CD4-positive, alpha-beta T cell treated with Interleukin-15 for 1 hour (primary cell): ENCODE results near the gene MTSS2.

ENCODE experiments used
- DNase-seq: peaks from one replicate; pipeline ENCODE4 v3.0.0-alpha.2; 2020

Gene MTSS2

GRCh38 chr16:70665806-70666735, 19.8 kb downstream of the MTSS2 start:
- DNase-seq = no peak

- DNase-seq = no peak
Observed at GRCh38 chr16:70665113-70665694, 20.6 kb downstream of the MTSS2 start.

GRCh38 chr16:70664325-70665112, 21.3 kb downstream of the MTSS2 start:
- DNase-seq = no peak

GRCh38 chr16:70663524-70664324, 22.1 kb downstream of the MTSS2 start:
- no peak for DNase-seq

GRCh38 chr16:70662991-70663523, 22.8 kb downstream of the MTSS2 start:
- no peak for DNase-seq

- DNase-seq = no peak
Observed at GRCh38 chr16:70661918-70662641, 23.8 kb downstream of the MTSS2 start.

GRCh38 chr16:70661534-70661917, 24.3 kb downstream of the MTSS2 start:
- no peak for DNase-seq

- DNase-seq = no peak
Observed at GRCh38 chr16:70660672-70661350, 25.0 kb downstream of the MTSS2 start.

GRCh38 chr16:70659953-70660671, 25.7 kb downstream of the MTSS2 start:
- DNase-seq = no peak

- no peak for DNase-seq
Observed at GRCh38 chr16:70659546-70659945, 26.3 kb downstream of the MTSS2 start.

GRCh38 chr16:70658921-70659320, 26.9 kb downstream of the MTSS2 start:
- DNase-seq = no peak

GRCh38 chr16:70657956-70658355, 27.9 kb downstream of the MTSS2 start:
- DNase-seq = no peak

GRCh38 chr16:70656712-70657263, 29.1 kb downstream of the MTSS2 start:
- no peak for DNase-seq

- DNase-seq = no peak
Observed at GRCh38 chr16:70656065-70656711, 29.7 kb downstream of the MTSS2 start.

GRCh38 chr16:70653809-70654771, 31.8 kb downstream of the MTSS2 start:
- DNase-seq = peak; percentile 63

- no peak for DNase-seq
Observed at GRCh38 chr16:70653406-70653805, 32.4 kb downstream of the MTSS2 start.

- DNase-seq = no peak
Observed at GRCh38 chr16:70652322-70652721, 33.5 kb downstream of the MTSS2 start.

GRCh38 chr16:70651524-70651923, 34.3 kb downstream of the MTSS2 start:
- no peak for DNase-seq
